ENCODE data around the gene SLITRK6. TPM values are rescaled to one million over a fixed set of nuclear protein-coding genes. Genes with fewer than 3 reads are reported as not detected.

The SLITRK6 gene, protein sequence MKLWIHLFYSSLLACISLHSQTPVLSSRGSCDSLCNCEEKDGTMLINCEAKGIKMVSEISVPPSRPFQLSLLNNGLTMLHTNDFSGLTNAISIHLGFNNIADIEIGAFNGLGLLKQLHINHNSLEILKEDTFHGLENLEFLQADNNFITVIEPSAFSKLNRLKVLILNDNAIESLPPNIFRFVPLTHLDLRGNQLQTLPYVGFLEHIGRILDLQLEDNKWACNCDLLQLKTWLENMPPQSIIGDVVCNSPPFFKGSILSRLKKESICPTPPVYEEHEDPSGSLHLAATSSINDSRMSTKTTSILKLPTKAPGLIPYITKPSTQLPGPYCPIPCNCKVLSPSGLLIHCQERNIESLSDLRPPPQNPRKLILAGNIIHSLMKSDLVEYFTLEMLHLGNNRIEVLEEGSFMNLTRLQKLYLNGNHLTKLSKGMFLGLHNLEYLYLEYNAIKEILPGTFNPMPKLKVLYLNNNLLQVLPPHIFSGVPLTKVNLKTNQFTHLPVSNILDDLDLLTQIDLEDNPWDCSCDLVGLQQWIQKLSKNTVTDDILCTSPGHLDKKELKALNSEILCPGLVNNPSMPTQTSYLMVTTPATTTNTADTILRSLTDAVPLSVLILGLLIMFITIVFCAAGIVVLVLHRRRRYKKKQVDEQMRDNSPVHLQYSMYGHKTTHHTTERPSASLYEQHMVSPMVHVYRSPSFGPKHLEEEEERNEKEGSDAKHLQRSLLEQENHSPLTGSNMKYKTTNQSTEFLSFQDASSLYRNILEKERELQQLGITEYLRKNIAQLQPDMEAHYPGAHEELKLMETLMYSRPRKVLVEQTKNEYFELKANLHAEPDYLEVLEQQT
- total RNA-seq, result not detected

GRCh38 chr13:85799097-85799582 is at the start of gene SLITRK6:
SLITRK6 (minus strand) TSS chr13:85799419; CDS start chr13:85796508, 2,911 bp downstream.
- intact Hi-C loops (cut with DNase I; ENCODE audit: low total_unique reads), result no loop called here
- no peak within 1 kb of the TSS for H3K4me3 ChIP-seq
- in situ Hi-C loops (cut with MboI; ENCODE audit: low sequenced_read_pairs in 4 of 4), result no loop called here
- DNase-seq, result no peak
- no peaks in the 10 kb centered on the region for H3K27me3 ChIP-seq
- no peak within 1 kb of the TSS for H3K27ac ChIP-seq
- H3K9me3 ChIP-seq, result no peaks in the 10 kb centered on the region
- no peaks in the 10 kb centered on the region for H3K4me1 ChIP-seq
- no peaks in the 10 kb centered on the region for H3K36me3 ChIP-seq
- TF ChIP-seq POLR2A (IDR thresholded peaks at IDR 0.05) (no peak), CTCF (IDR thresholded peaks at IDR 0.05 in 4 of 5, conservative IDR thresholded peaks at IDR 0.05 in 1 of 5) (no peak)
- no peak for ATAC-seq

- H3K27ac ChIP-seq, result no peak overlapping the region
- H3K4me3 ChIP-seq, result no peak overlapping the region
- in situ Hi-C loops (cut with MboI; ENCODE audit: low sequenced_read_pairs in 4 of 4) (no loop called here), intact Hi-C loops (cut with DNase I; ENCODE audit: low total_unique reads) (no loop called here)
- H3K27me3 ChIP-seq, result no peaks in the 10 kb centered on the region
- no peaks in the 10 kb centered on the region for H3K9me3 ChIP-seq
- ATAC-seq (no peak), DNase-seq (no peak)
- no peak for TF ChIP-seq POLR2A (IDR thresholded peaks at IDR 0.05)
- TF ChIP-seq CTCF (IDR thresholded peaks at IDR 0.05 in 4 of 5, conservative IDR thresholded peaks at IDR 0.05 in 1 of 5), result no peak
- no peaks in the 10 kb centered on the region for H3K4me1 ChIP-seq
- H3K36me3 ChIP-seq, result no peaks in the 10 kb centered on the region
Measured at GRCh38 chr13:85847012-85847411, 47.8 kb upstream of the SLITRK6 start.

DNA sequence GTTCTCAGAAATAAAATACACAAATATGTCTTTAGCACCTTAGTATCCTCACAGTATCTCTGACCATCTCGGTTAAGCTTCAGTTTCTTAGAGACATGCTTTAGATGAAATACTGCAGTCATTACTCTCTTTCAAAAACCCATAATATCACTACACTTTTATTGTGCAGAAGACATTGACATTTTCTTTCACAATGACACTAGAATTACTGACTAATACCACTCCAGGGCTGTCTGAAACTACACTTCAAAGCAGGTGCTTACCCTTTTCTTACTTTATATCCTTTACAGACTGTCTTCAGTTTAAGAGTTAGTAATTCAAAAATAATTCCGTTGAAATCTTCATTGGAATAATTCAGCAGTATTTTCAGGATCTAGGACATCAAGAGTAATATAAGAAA is 42.2 kb upstream of the SLITRK6 start:
- TF ChIP-seq CTCF (IDR thresholded peaks at IDR 0.05 in 4 of 5, conservative IDR thresholded peaks at IDR 0.05 in 1 of 5), result no peak
- no peak for TF ChIP-seq POLR2A (IDR thresholded peaks at IDR 0.05)
- ATAC-seq, result no peak
- Histone ChIP-seq H3K27me3 (no peaks in the 10 kb centered on the region), H3K4me1 (no peaks in the 10 kb centered on the region), H3K9me3 (no peaks in the 10 kb centered on the region), H3K36me3 (no peaks in the 10 kb centered on the region), H3K4me3 (no peak overlapping the region), H3K27ac (no peak overlapping the region)
- DNase-seq, result no peak
- in situ Hi-C loops (cut with MboI; ENCODE audit: low sequenced_read_pairs in 4 of 4) (no loop called here), intact Hi-C loops (cut with DNase I; ENCODE audit: low total_unique reads) (no loop called here)

DNA sequence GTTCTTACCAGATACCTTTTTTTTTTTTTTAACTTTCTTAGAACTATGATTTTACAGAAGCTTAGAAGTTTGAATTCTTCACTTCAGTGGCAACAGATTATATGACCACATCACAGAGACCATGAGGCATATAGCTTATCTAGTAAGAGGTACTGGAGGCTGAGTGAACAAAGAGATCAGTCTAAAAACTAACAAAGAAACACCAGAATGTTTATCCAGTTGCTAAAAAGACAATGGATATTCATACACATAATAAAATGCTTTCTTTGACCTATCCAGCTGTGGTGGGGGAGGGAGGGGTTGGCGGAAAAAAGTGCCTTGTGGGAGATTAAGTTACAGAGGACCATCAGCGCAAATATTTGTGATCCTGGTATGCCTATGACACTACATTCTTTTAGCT is 34.7 kb upstream of the SLITRK6 start:
- intact Hi-C loops (cut with DNase I; ENCODE audit: low total_unique reads), result no loop called here
- in situ Hi-C loops (cut with MboI; ENCODE audit: low sequenced_read_pairs in 4 of 4), result no loop called here
- Histone ChIP-seq H3K36me3 (no peaks in the 10 kb centered on the region), H3K27ac (no peak overlapping the region), H3K27me3 (no peaks in the 10 kb centered on the region), H3K9me3 (no peaks in the 10 kb centered on the region), H3K4me1 (no peaks in the 10 kb centered on the region), H3K4me3 (no peak overlapping the region)
- DNase-seq (no peak), ATAC-seq (no peak)
- TF ChIP-seq CTCF (IDR thresholded peaks at IDR 0.05 in 4 of 5, conservative IDR thresholded peaks at IDR 0.05 in 1 of 5), result no peak
- no peak for TF ChIP-seq POLR2A (IDR thresholded peaks at IDR 0.05)

Data from gastrocnemius medialis (tissue), 4 donors.